T-helper 1 cell (primary cell): ENCODE data around the gene TK1.
"Not testable (repeated sequence)": the region's sequence is repeated elsewhere in the genome, so short reads cannot be mapped to it uniquely, and the experiment has no call there.

Experiments used
- DNase-seq, 5 donors: peaks; one replicate each; pipeline ENCODE4 v3.0.0-alpha.2; 2012 to 2020

TK1 gene

GRCh38 chr17:78147315-78147998, 39.4 kb downstream of the TK1 start:
- DNase-seq, result no peak

- no peak for DNase-seq
Observed at GRCh38 chr17:78146881-78147280, 40.0 kb downstream of the TK1 start.

- no peak for DNase-seq
Observed at GRCh38 chr17:78146471-78146869, 40.4 kb downstream of the TK1 start.

- DNase-seq, result no peak
Observed at GRCh38 chr17:78144736-78145641, 41.9 kb downstream of the TK1 start.

GRCh38 chr17:78144147-78144719, 42.6 kb downstream of the TK1 start:
- no peak for DNase-seq

- DNase-seq, result no peak
Observed at GRCh38 chr17:78143214-78144146, 43.4 kb downstream of the TK1 start.

- DNase-seq, result no peak
Observed at GRCh38 chr17:78142119-78142861, 44.6 kb downstream of the TK1 start.

GRCh38 chr17:78141437-78142118, 45.3 kb downstream of the TK1 start:
- no peak for DNase-seq

GRCh38 chr17:78140169-78141051, 46.4 kb downstream of the TK1 start:
- peak; percentile 92 to 97 (median 95) for DNase-seq

- DNase-seq, result not testable (repeated sequence)
Observed at GRCh38 chr17:78139861-78140168, 47.0 kb downstream of the TK1 start.

- no peak for DNase-seq
Observed at GRCh38 chr17:78138204-78139060, 48.4 kb downstream of the TK1 start.

- DNase-seq, result peak in 3 of 5 donors; percentile 48 to 67 (median 51)
Observed at GRCh38 chr17:78137392-78138203, 49.3 kb downstream of the TK1 start.

- no peak for DNase-seq
Observed at GRCh38 chr17:78135858-78136500, 50.9 kb downstream of the TK1 start.

- no peak for DNase-seq
Observed at GRCh38 chr17:78134899-78135385, 51.9 kb downstream of the TK1 start.

GRCh38 chr17:78133971-78134898, 52.6 kb downstream of the TK1 start:
- DNase-seq, result peak; percentile 67 to 91 (median 77)

- no peak for DNase-seq
Observed at GRCh38 chr17:78133179-78133951, 53.5 kb downstream of the TK1 start.
